HG02678 (cell line): ENCODE measurements around the gene AGBL4.
"Not testable (repeated sequence)": the region's sequence is repeated elsewhere in the genome, so short reads cannot be mapped to it uniquely, and the experiment has no call there.

Source experiments
- ATAC-seq: cut with Tn5 transposase; IDR thresholded peaks from one replicate; pipeline ENCODE4 v1.9.1; 2021; ENCODE audit warnings: mild to moderate bottlenecking, moderate library complexity; ENCODE audit not compliant: unreplicated experiment

AGBL4 gene

DNA sequence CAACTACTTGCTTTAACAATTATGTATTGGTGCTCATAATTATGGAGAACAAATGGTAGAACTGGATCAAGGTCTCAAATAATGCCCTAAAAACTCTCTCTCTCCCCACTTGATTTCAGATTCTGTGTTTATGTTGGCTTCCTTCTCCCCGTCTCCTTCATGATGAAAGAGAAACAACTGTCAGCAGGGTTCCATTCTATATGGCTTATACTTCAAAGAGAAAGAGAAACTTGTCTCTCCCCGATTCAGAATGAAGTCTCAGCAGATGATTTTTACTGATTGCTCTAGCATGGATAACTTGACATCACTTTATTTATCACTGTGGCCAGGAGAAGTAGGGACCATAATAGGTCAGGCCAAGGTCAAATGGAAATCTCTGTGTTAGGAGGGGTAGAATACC lies 575.6 kb downstream of the AGBL4 start:
- no peak for ATAC-seq

DNA sequence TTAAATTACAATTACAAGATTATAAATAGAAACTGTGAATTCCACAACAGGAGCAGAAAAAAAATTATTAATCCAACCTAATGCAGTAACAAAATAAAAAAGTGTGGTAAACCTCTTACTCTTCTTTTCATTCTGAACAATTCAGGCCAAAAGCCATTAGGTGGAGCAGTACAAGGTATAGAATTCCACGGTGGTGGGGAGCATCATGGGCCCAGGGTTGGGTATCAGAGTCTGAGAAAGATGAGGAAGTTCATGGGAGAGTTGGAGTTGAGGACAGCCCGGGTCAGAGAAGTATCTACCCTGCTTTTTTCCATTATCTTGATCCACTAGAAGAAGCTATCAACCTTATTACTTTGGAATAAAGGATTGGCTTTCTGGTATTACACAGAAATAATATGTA lies 586.9 kb downstream of the AGBL4 start:
- no peak for ATAC-seq

- no peak for ATAC-seq
Observed at GRCh38 chr1:49435291-49435690, 588.5 kb downstream of the AGBL4 start.

DNA sequence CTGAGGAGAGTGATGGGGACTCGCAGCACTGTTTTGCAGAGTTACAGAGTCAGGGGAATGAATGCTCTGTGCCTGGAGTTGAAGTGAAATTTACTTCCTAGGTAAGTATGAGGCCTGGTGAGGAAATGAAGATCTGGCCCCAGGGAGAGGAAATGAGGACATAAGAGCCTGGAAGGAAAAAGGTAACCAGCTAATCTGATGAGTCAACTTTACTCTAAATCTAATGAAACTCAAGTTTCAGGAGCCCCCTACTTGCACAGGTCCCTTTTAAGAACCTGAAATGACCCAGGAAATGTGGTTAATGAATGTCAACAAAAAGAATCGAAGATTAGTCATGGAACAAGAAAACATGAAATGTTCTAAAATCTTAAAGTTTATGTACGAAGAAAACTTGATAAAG lies 599.0 kb downstream of the AGBL4 start:
- ATAC-seq: no peak

DNA sequence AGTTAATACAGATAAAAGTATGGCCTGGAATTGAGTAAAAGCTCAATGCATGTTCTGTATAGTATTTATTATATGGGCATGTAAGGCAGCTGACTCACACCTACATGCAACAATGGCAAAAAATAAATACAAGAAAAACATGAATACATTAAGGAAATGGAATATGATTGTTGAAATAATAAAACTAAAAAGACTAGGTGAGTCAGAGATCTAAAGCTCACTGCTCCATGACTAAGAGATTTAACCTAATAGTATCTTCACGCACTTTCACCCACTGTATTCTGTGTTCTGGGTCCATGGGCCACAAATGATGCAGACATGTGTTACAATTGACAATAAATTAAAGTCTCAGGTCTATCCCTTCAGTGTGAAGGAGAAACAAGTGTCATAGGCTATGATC lies 607.0 kb downstream of the AGBL4 start:
- ATAC-seq: no peak

GRCh38 chr1:49408346-49408745 lies 615.4 kb downstream of the AGBL4 start:
- ATAC-seq: no peak

GRCh38 chr1:49397086-49397485 lies 626.7 kb downstream of the AGBL4 start:
- no peak for ATAC-seq

GRCh38 chr1:49394200-49394599 lies 629.6 kb downstream of the AGBL4 start:
- no peak for ATAC-seq

DNA sequence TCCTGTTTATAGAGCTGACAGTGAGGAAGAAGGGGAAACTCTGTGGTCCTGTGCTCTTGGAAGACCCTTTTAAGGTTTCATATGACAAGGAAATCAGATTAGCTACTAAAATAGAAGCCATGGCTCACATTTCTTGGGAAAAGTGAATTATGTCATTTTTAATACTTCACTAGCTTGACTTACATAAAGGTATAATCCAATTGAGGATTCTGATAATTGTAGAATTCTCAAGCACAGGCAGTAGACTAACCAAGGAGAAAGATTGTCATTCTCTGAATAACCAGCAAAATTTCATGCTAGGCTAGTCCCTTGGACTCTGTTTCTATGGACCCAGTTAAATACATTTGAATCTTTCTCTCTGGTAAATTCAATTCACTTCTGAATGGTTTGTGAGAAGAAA lies 634.1 kb downstream of the AGBL4 start:
- no peak for ATAC-seq

DNA sequence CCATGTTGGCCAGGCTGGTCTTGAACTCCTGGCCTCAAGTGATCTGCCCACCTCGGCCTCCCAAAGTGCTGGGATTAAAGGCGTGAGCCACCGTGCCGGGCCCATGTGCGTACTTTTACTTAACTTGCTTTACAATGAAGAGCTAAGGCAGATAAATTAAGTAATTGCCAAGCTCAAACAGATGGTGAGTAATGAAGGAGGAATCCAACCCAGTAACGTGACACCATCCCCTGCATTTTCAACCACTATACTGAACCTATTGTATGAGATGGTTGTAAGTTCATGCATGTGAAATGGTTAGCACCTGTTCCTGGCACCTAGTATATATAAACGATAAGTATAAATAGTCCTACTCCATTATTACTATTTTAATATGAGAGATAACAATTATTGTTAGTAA lies 659.1 kb downstream of the AGBL4 start:
- ATAC-seq: no peak

DNA sequence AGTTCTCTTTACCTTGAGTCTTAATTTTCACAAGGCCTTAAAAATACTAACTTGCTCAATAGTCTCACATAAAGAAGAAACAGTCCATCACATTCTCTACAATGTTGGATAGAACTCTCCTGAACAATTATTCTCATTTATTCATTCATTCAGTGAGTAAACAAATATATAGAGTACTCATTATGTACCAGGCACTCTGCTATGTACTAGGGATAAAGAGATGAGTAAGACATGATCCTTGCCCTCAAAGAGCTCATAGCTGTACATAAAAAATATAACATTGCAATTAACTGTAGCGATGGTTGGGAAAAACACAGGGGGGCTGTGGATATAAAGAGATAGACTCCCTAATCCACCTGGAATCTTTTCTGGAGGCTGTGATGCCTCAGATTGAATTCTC lies 660.1 kb downstream of the AGBL4 start:
- no peak for ATAC-seq

- no peak for ATAC-seq
Observed at GRCh38 chr1:49358036-49358435, 665.7 kb downstream of the AGBL4 start.

DNA sequence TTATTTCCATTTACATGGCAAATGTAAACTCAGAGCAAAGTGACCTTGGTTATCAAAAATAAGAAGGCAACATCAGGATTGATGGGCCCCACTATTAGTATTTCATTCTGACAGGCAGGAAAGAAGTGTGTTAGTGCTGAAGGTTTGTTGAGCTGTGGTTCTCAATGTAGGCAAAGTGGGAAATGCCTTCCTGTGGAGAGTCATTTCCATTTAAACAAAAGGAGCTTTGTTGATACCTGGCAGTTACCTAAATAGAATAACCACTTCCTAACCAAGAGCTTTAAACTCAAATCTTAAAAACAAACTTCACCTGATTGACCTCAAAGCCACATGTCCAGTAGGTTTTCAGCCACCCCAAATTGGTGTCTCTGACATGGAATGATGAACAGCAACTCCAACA lies 667.2 kb downstream of the AGBL4 start:
- no peak for ATAC-seq

GRCh38 chr1:49351768-49352167 lies 672.0 kb downstream of the AGBL4 start:
- ATAC-seq: no peak

DNA sequence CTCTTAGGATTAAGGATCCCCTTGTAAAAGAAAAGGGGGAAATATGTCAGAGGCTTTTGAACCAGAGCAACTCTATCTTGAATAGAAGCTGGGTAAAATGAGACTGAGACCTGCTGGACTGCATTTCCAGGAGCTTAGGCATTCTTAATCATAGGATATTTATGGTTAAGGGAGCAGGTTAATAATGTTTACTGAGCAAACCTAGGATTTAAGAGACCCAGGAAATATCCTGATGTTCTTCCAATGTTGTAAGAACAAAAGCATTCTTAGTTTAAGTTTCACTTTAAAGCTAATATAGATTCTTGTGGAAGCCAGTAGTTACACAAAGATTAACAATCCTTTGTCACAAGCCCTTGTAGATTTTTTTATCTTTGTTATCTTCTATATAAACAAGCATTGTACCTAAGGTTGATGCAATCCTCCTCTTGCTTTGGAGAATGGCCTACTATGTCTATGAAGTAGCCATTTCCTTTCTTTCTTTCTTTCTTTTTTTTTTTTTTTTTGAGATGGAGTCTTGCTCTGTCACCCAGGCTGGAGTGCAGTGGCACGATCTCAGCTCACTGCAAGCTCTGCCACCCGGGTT lies 676.9 kb downstream of the AGBL4 start:
- no peak for ATAC-seq

DNA sequence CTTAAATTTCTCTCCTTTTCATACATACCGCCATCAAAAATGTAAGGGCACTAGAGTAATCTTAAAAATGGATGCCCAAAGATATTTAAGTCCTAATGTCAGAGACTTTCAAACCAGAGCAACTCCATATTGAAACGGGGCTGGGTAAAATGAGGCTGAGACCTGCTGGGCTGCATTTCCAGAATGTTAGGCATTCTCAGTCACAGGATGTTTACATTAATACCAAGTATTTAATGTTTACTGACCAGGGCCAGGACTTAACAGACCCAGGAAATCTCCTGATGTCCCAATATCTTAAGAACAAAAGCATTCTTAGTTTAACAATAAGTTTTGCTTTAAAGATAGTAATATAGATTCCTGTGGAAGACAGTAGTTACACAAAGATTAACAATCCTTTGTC lies 683.2 kb downstream of the AGBL4 start:
- ATAC-seq: no peak

DNA sequence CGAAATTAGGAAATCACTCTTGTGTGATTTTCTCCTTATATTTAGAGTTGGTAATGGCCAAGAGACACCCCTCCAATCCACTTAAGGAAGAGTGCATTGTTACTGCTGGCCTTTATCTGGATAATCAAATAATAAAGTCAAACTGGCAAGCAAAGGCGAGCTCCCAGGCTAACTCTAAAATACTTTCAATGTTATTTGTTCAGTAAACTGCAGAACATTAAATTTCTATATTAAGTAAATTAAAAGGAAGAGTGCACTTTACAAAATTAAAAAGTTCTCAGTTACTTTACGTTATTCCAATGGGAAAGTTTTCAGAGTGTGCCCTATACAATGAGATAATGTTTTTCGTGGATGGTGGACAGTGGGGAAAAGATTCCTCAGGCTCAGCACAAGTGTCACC lies 684.7 kb downstream of the AGBL4 start:
- no peak for ATAC-seq

DNA sequence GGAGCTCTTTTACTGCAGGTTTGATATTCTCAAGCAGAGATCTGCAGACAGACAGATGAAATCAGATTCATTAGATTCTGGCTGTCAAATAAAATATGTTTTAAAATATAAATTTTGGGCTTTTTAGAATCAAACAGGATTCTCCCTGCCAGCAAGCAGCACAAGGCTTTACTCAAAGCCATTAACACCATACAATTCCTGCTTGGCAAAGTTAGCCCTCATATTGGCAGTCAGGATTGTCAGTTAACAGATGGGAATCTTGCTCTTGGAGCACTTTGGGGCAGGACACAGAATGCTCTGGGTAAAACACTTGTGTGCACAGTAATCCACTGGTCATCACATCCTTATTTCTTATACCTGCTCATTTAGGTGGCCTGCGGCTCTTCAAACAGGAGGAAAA lies 686.5 kb downstream of the AGBL4 start:
- ATAC-seq: no peak

- no peak for ATAC-seq
Observed at GRCh38 chr1:49333906-49334305, 689.8 kb downstream of the AGBL4 start.

- no peak for ATAC-seq
Observed at GRCh38 chr1:49331066-49331852, 692.5 kb downstream of the AGBL4 start.

DNA sequence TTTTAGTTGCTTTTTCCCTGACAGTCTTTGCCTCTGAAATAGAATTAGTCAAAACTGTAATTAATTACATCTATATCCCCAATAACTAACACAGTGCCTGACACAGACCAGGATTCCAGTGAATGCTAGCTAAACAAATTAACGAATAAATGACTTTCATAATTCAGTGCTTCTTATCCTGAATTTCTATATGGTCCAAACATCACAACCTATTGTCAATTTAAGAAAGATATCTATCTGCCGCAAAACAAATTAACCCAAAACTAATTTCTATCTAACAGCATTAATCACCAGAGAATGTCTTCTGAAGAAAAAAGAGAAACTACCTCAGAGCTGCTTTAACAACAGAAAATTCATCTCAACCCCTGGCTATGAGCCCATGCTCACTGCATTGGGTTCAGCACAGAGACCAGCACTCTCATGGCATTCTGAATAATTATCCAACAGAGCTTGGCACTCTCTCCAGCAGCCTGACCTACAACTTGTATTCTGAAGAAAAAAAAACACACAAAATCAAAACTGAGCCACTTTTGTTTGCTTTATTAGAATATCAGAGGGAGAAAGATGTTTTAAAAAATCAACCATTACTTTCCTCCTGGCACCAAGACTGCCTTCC lies 699.7 kb downstream of the AGBL4 start:
- no peak for ATAC-seq

DNA sequence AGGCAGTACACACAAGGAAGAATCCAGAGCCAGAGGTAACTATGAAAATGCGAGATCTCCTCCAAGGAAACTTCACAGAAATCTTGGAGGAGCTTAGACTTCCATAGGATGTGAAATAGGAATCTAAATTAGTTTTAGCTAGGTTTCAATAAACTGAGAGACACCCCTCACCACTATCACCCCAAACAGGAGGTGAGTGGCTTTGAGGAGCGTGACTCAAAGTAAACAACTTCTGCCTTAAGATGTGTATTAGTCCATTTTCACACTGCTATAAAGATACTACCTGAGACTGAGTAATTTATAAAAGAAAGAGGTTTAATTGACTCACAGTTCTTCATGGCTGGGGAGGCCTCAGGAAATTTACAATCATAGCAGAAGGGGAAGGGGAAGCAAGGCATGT lies 703.3 kb downstream of the AGBL4 start:
- ATAC-seq: not testable (repeated sequence)
